Cardiac fibroblast (primary cell): ENCODE data around the gene SIAH3.

Experiments used
- DNase-seq, 2 donors: peaks; one replicate each; pipeline versions ENCODE4 v3.0.0 to v3.0.0-alpha.2; 2010; ENCODE audit warnings: low read depth in 2 of 2
- H3K4me3 ChIP-seq, 2 donors: replicated peaks in 1 of 2; 1 replicate in 1 of 2; 2 replicates in 1 of 2; pipeline ENCODE4 v1.5.1; 2011; ENCODE audit warnings: low read depth in 2 of 2, low read length in 2 of 2, mild to moderate bottlenecking in 2 of 2, moderate library complexity in 1 of 2
- TF ChIP-seq, protein P1 (sequence below): IDR thresholded peaks from one replicate; pipeline ENCODE4 v1.5.1; 2011; ENCODE audit warnings: low read depth, mild to moderate bottlenecking, low read length, inconsistent platforms

The SIAH3 gene, protein sequence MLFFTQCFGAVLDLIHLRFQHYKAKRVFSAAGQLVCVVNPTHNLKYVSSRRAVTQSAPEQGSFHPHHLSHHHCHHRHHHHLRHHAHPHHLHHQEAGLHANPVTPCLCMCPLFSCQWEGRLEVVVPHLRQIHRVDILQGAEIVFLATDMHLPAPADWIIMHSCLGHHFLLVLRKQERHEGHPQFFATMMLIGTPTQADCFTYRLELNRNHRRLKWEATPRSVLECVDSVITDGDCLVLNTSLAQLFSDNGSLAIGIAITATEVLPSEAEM

DNA sequence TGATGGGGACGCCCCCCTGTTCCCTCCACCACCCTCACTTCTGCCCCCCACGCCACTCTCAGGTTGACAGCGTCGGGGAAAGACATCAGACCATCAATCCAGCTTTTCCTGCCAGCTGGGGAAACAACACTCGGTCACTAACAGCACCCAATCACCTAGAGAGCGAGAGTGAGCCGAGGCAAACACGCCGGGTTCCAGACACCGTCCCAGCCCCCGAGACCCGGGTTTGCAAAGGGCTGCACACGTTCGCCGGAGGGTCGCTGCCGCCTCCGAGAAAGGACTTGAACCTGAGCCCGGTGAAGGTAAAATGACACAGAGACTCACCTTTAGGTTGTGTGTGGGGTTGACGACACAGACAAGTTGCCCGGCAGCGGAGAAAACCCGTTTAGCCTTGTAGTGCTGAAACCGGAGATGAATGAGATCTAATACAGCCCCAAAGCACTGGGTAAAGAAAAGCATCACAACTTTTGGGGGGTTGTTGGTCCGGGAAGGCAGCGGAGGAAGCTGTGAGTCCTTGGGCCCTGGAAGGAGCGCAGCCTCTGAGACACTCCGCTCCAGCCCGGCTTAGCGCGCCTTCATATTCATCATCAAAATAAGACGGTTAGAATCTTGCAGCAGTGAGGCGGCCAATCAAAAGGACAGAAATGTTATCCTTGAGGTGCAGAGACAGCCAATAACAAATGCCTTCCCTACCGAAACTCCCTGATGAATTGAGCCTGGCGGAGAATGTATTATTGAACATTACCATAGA, at the start of gene SIAH3:
Gene SIAH3, minus strand, starts transcription at position 583 of the 751 bp plus-strand sequence. Its CDS starts 124 bp downstream, at position 459.
- peak; percentile 16 to 20 for DNase-seq
- H3K4me3 ChIP-seq: no peak within 1 kb of the TSS
- TF ChIP-seq, protein P1, sequence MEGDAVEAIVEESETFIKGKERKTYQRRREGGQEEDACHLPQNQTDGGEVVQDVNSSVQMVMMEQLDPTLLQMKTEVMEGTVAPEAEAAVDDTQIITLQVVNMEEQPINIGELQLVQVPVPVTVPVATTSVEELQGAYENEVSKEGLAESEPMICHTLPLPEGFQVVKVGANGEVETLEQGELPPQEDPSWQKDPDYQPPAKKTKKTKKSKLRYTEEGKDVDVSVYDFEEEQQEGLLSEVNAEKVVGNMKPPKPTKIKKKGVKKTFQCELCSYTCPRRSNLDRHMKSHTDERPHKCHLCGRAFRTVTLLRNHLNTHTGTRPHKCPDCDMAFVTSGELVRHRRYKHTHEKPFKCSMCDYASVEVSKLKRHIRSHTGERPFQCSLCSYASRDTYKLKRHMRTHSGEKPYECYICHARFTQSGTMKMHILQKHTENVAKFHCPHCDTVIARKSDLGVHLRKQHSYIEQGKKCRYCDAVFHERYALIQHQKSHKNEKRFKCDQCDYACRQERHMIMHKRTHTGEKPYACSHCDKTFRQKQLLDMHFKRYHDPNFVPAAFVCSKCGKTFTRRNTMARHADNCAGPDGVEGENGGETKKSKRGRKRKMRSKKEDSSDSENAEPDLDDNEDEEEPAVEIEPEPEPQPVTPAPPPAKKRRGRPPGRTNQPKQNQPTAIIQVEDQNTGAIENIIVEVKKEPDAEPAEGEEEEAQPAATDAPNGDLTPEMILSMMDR: no peak

DNA sequence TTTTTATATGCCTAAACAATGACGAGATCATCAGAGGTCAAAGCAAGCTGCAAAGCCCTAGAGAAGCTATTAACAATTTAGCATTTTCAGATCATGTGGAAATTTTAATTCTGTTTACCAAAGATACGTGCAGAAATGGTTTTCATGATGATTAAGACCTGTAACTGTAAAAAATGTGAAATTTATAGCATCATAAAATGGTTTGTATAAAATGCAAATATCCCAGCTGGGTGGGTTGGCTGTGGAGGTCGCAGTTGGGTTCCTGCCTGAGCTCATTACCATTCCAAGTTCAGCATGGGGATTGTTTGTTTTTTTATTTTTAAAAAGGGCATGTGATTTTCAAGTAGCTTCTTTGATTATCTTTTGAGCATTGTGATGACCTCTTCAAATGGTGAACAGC, 47.9 kb upstream of the SIAH3 start:
- no peak overlapping the region for H3K4me3 ChIP-seq
- no peak for DNase-seq
- TF ChIP-seq, protein P1: no peak

DNA sequence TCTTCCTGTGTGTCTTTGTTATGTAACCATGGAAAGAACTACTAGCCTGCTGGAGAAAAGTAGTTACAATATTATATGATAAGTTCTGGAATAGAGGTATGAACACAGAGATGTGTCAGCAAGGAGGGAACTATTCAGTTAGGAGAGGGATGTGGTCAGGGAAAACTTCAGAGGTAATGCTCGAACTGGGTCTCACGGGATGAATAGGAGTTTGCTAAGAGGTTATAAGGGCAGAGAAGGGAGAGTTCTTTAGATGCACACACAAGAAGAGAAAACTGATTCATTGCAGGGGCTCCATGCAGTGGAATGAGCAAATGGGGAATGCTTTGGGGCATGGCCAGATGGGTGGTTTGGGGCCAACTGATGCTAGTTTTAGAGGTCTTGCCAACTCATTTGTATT, 46.0 kb upstream of the SIAH3 start:
- TF ChIP-seq, protein P1: no peak
- H3K4me3 ChIP-seq: no peak overlapping the region
- no peak for DNase-seq

DNA sequence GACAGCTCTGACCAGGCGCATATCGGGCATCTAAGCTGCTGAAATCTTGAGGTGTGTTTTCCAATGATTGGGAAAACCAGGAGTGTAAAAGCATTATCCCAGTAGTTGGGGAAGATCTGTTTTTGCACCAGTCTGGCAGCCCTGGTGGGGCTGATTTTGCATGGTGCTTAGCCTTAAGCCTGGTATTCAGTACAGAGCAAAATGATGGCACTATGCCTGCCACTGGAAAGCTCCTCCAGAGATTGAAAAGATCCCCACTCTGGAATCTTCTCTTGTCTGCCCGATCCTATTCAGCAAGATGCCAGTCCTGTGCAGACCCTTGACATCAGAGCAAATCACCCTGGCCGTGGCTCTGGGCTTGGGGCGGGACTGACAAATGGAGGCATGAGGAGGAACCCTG, 44.7 kb upstream of the SIAH3 start:
- TF ChIP-seq, protein P1: no peak
- H3K4me3 ChIP-seq: no peak overlapping the region
- no peak for DNase-seq

DNA sequence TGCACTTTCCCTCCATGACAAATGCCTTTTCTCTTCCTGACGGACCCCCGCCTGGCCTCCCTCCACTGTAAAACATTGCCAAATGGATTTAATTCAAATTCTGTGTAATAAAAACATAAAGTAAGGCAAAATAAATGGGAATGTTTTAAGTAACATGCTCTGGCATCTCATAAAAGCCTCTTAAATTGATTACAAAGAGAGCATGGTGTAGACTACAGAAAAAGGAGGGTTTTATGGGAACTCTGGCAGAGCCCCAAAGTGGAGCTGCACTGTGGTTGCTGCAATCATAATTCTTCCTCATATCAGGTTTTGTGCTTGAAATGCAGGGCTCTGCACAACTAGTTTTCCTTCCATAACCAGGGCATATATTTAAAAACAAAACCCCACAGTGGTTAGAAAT, 44.3 kb upstream of the SIAH3 start:
- TF ChIP-seq, protein P1: no peak
- no peak overlapping the region for H3K4me3 ChIP-seq
- DNase-seq: no peak

DNA sequence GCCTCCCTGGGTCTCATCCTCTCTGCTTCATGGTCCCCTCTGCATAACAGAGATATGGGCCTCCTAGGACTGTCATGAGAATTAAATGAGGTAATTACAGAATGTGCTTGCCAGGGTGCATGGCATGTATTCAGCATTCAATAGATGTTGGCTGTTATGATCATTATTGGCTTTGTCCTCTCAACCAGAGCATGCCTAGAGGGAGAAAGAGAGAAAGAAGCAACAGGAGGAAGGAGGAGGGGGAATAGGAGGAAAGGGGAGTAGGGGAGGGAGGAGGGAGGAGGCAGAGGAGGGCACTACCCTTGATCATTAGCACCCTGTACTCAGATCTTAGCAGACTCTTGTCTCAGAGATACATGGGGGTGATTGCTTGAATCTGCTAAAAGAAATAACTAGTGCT, 41.0 kb upstream of the SIAH3 start:
- DNase-seq: no peak
- TF ChIP-seq, protein P1: no peak
- H3K4me3 ChIP-seq: no peak overlapping the region
